Transverse colon (tissue), 4 donors: ENCODE measurements around the gene ZNF101.

ENCODE experiments used
- CTCF ChIP-seq, 5 experiments: fragments of 200-600 bp in 3 of 5; fragments of 450-650 bp in 2 of 5; sonication (generic) in 3 of 5; IDR thresholded peaks; 1 replicate in 2 of 5; 2 replicates in 3 of 5; pipeline ENCODE4 v1.5.1; 2016 to 2017; ENCODE audit warnings: antibody characterized with exemption in 5 of 5, inconsistent platforms in 3 of 5, mild to moderate bottlenecking in 2 of 5, moderate library complexity in 1 of 5
- POLR2A ChIP-seq: fragments of 450-650 bp; IDR thresholded peaks from one replicate; pipeline ENCODE4 v1.6.1; 2016; ENCODE audit warnings: antibody characterized with exemption, mild to moderate bottlenecking, moderate library complexity
- POLR2AphosphoS5 ChIP-seq, 3 donors: sonication (generic); formaldehyde crosslinking; IDR thresholded peaks; one replicate each; pipeline ENCODE4 v1.6.1; 2016; ENCODE audit warnings: antibody characterized with exemption in 3 of 3

GRCh38 chr19:19654441-19654840 is 14.2 kb upstream of the ZNF101 start:
- TF ChIP-seq CTCF (IDR thresholded peaks at IDR 0.05) (no peak), POLR2AphosphoS5 (IDR thresholded peaks at IDR 0.05) (no peak), POLR2A (no peak)
